CD14-positive monocyte (primary cell): ENCODE data around the gene TRPC4AP. TPM values are rescaled to one million over a fixed set of nuclear protein-coding genes. Genes with fewer than 3 reads are reported as not detected.

Experiments
- DNase-seq, 3 donors: peaks; one replicate each; pipeline ENCODE4 v3.0.0-alpha.2; 2011 to 2022
- H2AFZ ChIP-seq: 2 replicates; pipeline ENCODE4 v1.6.0; 2012; ENCODE audit warnings: mild to moderate bottlenecking, low read depth, low read length, inconsistent platforms; ENCODE audit not compliant: insufficient read depth, poor library complexity, severe bottlenecking
- H3K27ac ChIP-seq, 2 donors: 1 replicate in 1 of 2; 2 replicates in 1 of 2; pipeline ENCODE4 v1.5.1; 2012 to 2013; ENCODE audit warnings: low read length in 2 of 2, control low read depth in 1 of 2, inconsistent platforms in 1 of 2, low read depth in 1 of 2, mild to moderate bottlenecking in 1 of 2
- H3K27me3 ChIP-seq, 2 donors: one replicate each; pipeline versions ENCODE4 v1.6.0 to v1.6.1; 2011 to 2013; ENCODE audit warnings: low read length in 2 of 2; ENCODE audit not compliant: control insufficient read depth in 2 of 2, insufficient read depth in 2 of 2
- H3K36me3 ChIP-seq, 2 donors: replicated peaks in 1 of 2; 1 replicate in 1 of 2; 2 replicates in 1 of 2; pipeline versions ENCODE4 v1.5.1 to v1.6.1; 2012 to 2013; ENCODE audit warnings: low read length in 2 of 2, control low read depth in 1 of 2, inconsistent platforms in 1 of 2, mild to moderate bottlenecking in 1 of 2; ENCODE audit not compliant: insufficient read depth in 2 of 2, control insufficient read depth in 1 of 2
- H3K4me1 ChIP-seq, 2 donors: 1 replicate in 1 of 2; 2 replicates in 1 of 2; pipeline versions ENCODE4 v1.5.1 to v1.6.1; 2012 to 2013; ENCODE audit warnings: low read length in 2 of 2, control low read depth in 1 of 2, inconsistent platforms in 1 of 2, mild to moderate bottlenecking in 1 of 2, moderate library complexity in 1 of 2; ENCODE audit not compliant: insufficient read depth in 2 of 2, control insufficient read depth in 1 of 2
- H3K4me2 ChIP-seq: replicated peaks from 2 replicates; pipeline ENCODE3; 2012; ENCODE audit warnings: low read length, moderate library complexity, mild to moderate bottlenecking; ENCODE audit not compliant: poor library complexity, severe bottlenecking; ENCODE audit errors: extremely low read depth
- H3K4me3 ChIP-seq, 3 experiments: fragments of 200-600 bp in 1 of 3; sonication (generic) in 1 of 3; replicated peaks in 1 of 3; 1 replicate in 2 of 3; 2 replicates in 1 of 3; pipeline ENCODE4 v1.5.1; 2011 to 2013; ENCODE audit warnings: low read length in 3 of 3, mild to moderate bottlenecking in 3 of 3, control low read depth in 2 of 3, low read depth in 2 of 3, inconsistent platforms in 1 of 3, moderate library complexity in 1 of 3
- H3K79me2 ChIP-seq: 2 replicates; pipeline ENCODE4 v1.6.0; 2012; ENCODE audit warnings: mild to moderate bottlenecking, control low read depth, inconsistent platforms, low read length, moderate library complexity; ENCODE audit not compliant: insufficient read depth
- H3K9ac ChIP-seq: 2 replicates; pipeline ENCODE4 v1.6.0; 2017; ENCODE audit warnings: low read length, mild to moderate bottlenecking; ENCODE audit not compliant: insufficient read depth, poor library complexity, severe bottlenecking
- H3K9me3 ChIP-seq, 2 donors: replicated peaks in 1 of 2; 1 replicate in 1 of 2; 2 replicates in 1 of 2; pipeline versions ENCODE4 v1.5.1 to v1.6.1; 2012 to 2013; ENCODE audit warnings: low read length in 2 of 2, control low read depth in 1 of 2; ENCODE audit not compliant: control insufficient read depth in 1 of 2, insufficient read depth in 1 of 2
- H4K20me1 ChIP-seq: 2 replicates; pipeline ENCODE4 v1.6.0; 2012; ENCODE audit warnings: mild to moderate bottlenecking, low read length, control low read depth, moderate library complexity; ENCODE audit not compliant: insufficient read depth
- H3K27ac Mint-ChIP-seq, 7 donors: one replicate each; pipeline ENCODE4 v1.8.0; 2020; ENCODE audit warnings: mild to moderate bottlenecking in 7 of 7, mixed read lengths in 7 of 7, moderate library complexity in 6 of 7, inconsistent platforms in 2 of 7
- H3K27me3 Mint-ChIP-seq, 3 donors: one replicate each; pipeline ENCODE4 v1.8.0; 2021 to 2022; ENCODE audit warnings: low read depth in 3 of 3, mild to moderate bottlenecking in 3 of 3, mixed read lengths in 3 of 3, moderate library complexity in 3 of 3, inconsistent platforms in 1 of 3
- H3K36me3 Mint-ChIP-seq, 2 donors: one replicate each; pipeline ENCODE4 v1.8.0; 2020; ENCODE audit warnings: mixed read lengths in 2 of 2, inconsistent platforms in 1 of 2, mild to moderate bottlenecking in 1 of 2
- H3K4me1 Mint-ChIP-seq: one replicate; pipeline ENCODE4 v1.8.0; 2020; ENCODE audit warnings: mild to moderate bottlenecking, mixed read lengths
- H3K4me3 Mint-ChIP-seq, 2 donors: one replicate each; pipeline ENCODE4 v1.8.0; 2020; ENCODE audit warnings: mild to moderate bottlenecking in 2 of 2, mixed read lengths in 2 of 2, moderate library complexity in 1 of 2
- H3K9me3 Mint-ChIP-seq, 7 donors: one replicate each; pipeline ENCODE4 v1.8.0; 2020 to 2022; ENCODE audit warnings: mixed read lengths in 7 of 7, mild to moderate bottlenecking in 6 of 7, moderate library complexity in 6 of 7, inconsistent platforms in 2 of 7
- CTCF ChIP-seq: fragments of 200-600 bp; IDR thresholded peaks from one replicate; pipeline ENCODE4 v1.8.0; 2022; ENCODE audit warnings: antibody characterized with exemption, mild to moderate bottlenecking
- WGBS: methylation state at CpG from one replicate; pipeline ENCODE4 v1.1.5; 2013; ENCODE audit warnings: missing lambda C conversion rate; ENCODE audit not compliant: insufficient coverage; 5-methylcytosine and 5-hydroxymethylcytosine counted together
- intact Hi-C, 2 donors: fragments of 100-400 bp; cut with micrococcal nuclease; formaldehyde crosslinking; loops; one replicate each; pipeline versions ENCODE4 v1.15.0 to v1.15.1; 2023
- polyA plus RNA-seq, 3 donors: library from polyadenylated mRNA; depleted of rRNA in 1 of 3; unstranded in 2 of 3; stranded (reverse) in 1 of 3; fragments of 300-500 nt in 2 of 3; fragments of >200 nt in 1 of 3; fragmentation: Illumina TruSeq in 2 of 3; gene quantifications; 1 replicate in 2 of 3; 2 replicates in 1 of 3; pipeline ENCODE4 v1.2.3, GENCODE V29; 2012 to 2021

Gene TRPC4AP
- polyA plus RNA-seq, 3 donors: 80.8 to 98.4 (median 88.6) TPM

- DNase-seq: no peak
- H3K27ac Mint-ChIP-seq: peak overlapping the region in 5 of 7 donors; percentile 3 to 99 (median 72)
- no peak for TF ChIP-seq CTCF
- no peak overlapping the region for H3K27ac ChIP-seq
- no peaks in the 10 kb centered on the region for H3K36me3 Mint-ChIP-seq
- peaks cover 13 to 14% of the 10 kb centered on the region in 2 donors for H3K4me1 ChIP-seq
- peaks cover 0 to 2% of the 10 kb centered on the region in 2 donors for H3K36me3 ChIP-seq
- H4K20me1 ChIP-seq: no peaks in the 10 kb centered on the region
- H3K4me2 ChIP-seq: no peak overlapping the region
- no peak overlapping the region for H2AFZ ChIP-seq
- H3K4me1 Mint-ChIP-seq: peaks cover 21% of the 10 kb centered on the region
- H3K9ac ChIP-seq: no peak overlapping the region
- intact Hi-C loops: loop anchor here in 1 of 2 donors (5.0 to 10.0 kb wide), 3 partner anchors 65 to 138 kb away; partner anchors contain the start of genes NCOA6 and TRPC4AP
- 98% methylated on average over 21 of the region's 21 CpGs for WGBS
- H3K4me3 ChIP-seq: no peak overlapping the region
- no peaks in the 10 kb centered on the region for H3K27me3 ChIP-seq
- H3K79me2 ChIP-seq: peaks cover 5% of the 10 kb centered on the region
- peak overlapping the region in 1 of 2 donors; percentile 3 for H3K4me3 Mint-ChIP-seq
- H3K9me3 ChIP-seq: no peaks in the 10 kb centered on the region
- peaks cover 0 to 3% (median 0%) of the 10 kb centered on the region in 3 donors for H3K27me3 Mint-ChIP-seq
- peaks cover 0 to 3% (median 0%) of the 10 kb centered on the region in 7 donors for H3K9me3 Mint-ChIP-seq
Measured at GRCh38 chr20:34956751-34957472, 135.7 kb downstream of the TRPC4AP start.

GRCh38 chr20:34956041-34956458, 136.6 kb downstream of the TRPC4AP start:
- H3K9me3 Mint-ChIP-seq: peaks cover 0 to 3% (median 0%) of the 10 kb centered on the region in 7 donors
- Histone ChIP-seq H3K27ac (peak overlapping the region; percentile 88 to 91), H3K36me3 (peaks cover 0 to 10% of the 10 kb centered on the region in 2 donors), H3K9me3 (no peaks in the 10 kb centered on the region), H4K20me1 (no peaks in the 10 kb centered on the region), H3K27me3 (no peaks in the 10 kb centered on the region), H2AFZ (peak overlapping the region; percentile 85), H3K4me3 (peak overlapping the region; percentile 69 to 89 (median 84)), H3K4me1 (peaks cover 13 to 14% of the 10 kb centered on the region in 2 donors), H3K79me2 (peaks cover 5% of the 10 kb centered on the region), H3K9ac (peak overlapping the region; percentile 82), H3K4me2 (peak overlapping the region; percentile 84)
- H3K27ac Mint-ChIP-seq: peak overlapping the region; percentile 96 to 99 (median 97)
- DNase-seq: no peak
- H3K27me3 Mint-ChIP-seq: peaks cover 0 to 3% (median 0%) of the 10 kb centered on the region in 3 donors
- H3K36me3 Mint-ChIP-seq: peaks cover 0 to 3% of the 10 kb centered on the region in 2 donors
- H3K4me1 Mint-ChIP-seq: peaks cover 21% of the 10 kb centered on the region
- peak; percentile 50 for TF ChIP-seq CTCF
- H3K4me3 Mint-ChIP-seq: peak overlapping the region; percentile 97 to 99
- WGBS: 0% methylated on average over 3 of the region's 6 CpGs
- intact Hi-C loops: loop anchor here in 1 of 2 donors (5.0 to 10.0 kb wide), 3 partner anchors 64 to 139 kb away; partner anchors contain the start of genes NCOA6 and TRPC4AP
